SJCRH30 (cell line): ENCODE measurements around the gene DNM3. TPM values are rescaled to one million over a fixed set of nuclear protein-coding genes. Genes with fewer than 3 reads are reported as not detected.
A peak's percentile ranks its signal among the peaks of the same experiment; 100 is the strongest.

ENCODE experiments used
- DNase-seq, 2 experiments: peaks; one replicate each; pipeline ENCODE4 v3.0.0-alpha.2; 2015 to 2020
- H3K27ac ChIP-seq: fragments of 250-450 bp; sonication (Bioruptor Pico); 2 replicates; pipeline ENCODE4 v1.5.1; 2020; ENCODE audit warnings: mild to moderate bottlenecking, moderate library complexity
- H3K27me3 ChIP-seq: fragments of 250-450 bp; sonication (Bioruptor Pico); 2 replicates; pipeline ENCODE4 v1.5.1; 2020; ENCODE audit warnings: mild to moderate bottlenecking, moderate library complexity
- H3K36me3 ChIP-seq: fragments of 250-450 bp; sonication (Bioruptor Pico); 2 replicates; pipeline ENCODE4 v1.5.1; 2020; ENCODE audit warnings: mild to moderate bottlenecking, moderate library complexity
- H3K4me1 ChIP-seq: fragments of 250-450 bp; sonication (Bioruptor Pico); 2 replicates; pipeline ENCODE4 v1.5.1; 2020; ENCODE audit warnings: mild to moderate bottlenecking, moderate library complexity
- H3K4me3 ChIP-seq: fragments of 250-450 bp; sonication (Bioruptor Pico); 2 replicates; pipeline ENCODE4 v1.5.1; 2020; ENCODE audit warnings: mild to moderate bottlenecking, moderate library complexity
- H3K9me3 ChIP-seq: fragments of 250-450 bp; sonication (Bioruptor Pico); replicated peaks from 2 replicates; pipeline ENCODE4 v1.5.1; 2020; ENCODE audit warnings: mild to moderate bottlenecking, moderate library complexity
- total RNA-seq: library from RNA; depleted of rRNA; stranded (reverse); fragments of >200 nt; shearing (Covaris generic); gene quantifications from 2 replicates; pipeline ENCODE4 v1.2.3, GENCODE V29; 2014

DNM3 gene
- total RNA-seq, 1 experiment from 2014 or later = 13.7 TPM

- H3K27ac ChIP-seq = peak overlapping the region; percentile 95
- peaks cover 14% of the 10 kb centered on the region for H3K4me1 ChIP-seq
- H3K9me3 ChIP-seq = no peaks in the 10 kb centered on the region
- no peak overlapping the region for H3K4me3 ChIP-seq
- H3K36me3 ChIP-seq = peaks cover 19% of the 10 kb centered on the region
- DNase-seq = no peak
- no peaks in the 10 kb centered on the region for H3K27me3 ChIP-seq
These were observed 305.0 kb downstream of the DNM3 start for GRCh38 chr1:172146141-172146850.

DNA sequence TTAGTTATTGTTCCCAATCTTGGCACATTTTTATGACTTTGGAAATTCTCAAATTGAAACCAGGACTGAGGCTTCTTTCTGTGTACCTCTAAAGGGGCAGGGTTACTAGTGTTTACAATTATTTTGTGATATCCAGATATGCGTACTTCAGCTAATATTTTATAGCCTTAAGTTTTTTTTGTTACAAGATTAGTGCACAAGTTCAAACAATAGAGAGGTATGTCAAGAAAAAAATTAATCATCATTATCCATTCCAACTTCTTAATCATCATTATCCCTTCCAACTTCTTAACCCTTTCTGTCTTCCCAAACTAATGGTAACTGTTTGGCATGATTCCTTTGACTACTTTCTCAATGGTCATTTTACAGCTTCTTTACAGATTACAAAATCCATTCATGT is 306.2 kb downstream of the DNM3 start:
- H3K9me3 ChIP-seq = no peaks in the 10 kb centered on the region
- no peak for DNase-seq
- H3K4me1 ChIP-seq = peaks cover 13% of the 10 kb centered on the region
- H3K36me3 ChIP-seq = peaks cover 8% of the 10 kb centered on the region
- no peaks in the 10 kb centered on the region for H3K27me3 ChIP-seq
- H3K4me3 ChIP-seq = no peak overlapping the region
- H3K27ac ChIP-seq = no peak overlapping the region

DNA sequence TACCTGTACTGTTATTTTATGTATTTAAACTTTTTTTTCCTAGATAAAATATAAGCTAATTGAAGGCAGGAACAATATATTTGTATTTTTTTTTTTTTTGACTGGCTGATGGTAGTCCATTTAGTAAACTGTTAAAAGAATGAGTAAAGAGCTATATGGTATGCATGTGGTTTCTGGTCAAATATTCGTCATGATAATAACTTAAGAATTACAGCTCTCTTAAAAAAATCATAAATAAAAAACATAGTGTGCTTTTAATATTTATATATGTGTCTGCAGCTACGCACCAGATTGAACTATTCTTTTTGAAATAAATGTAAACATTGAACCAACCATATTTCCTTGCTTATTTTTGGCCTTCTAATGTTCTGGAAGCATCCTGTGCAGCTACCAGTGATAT is 306.9 kb downstream of the DNM3 start:
- Histone ChIP-seq H3K27ac (no peak overlapping the region), H3K4me1 (peaks cover 13% of the 10 kb centered on the region)
- no peak for DNase-seq

DNA sequence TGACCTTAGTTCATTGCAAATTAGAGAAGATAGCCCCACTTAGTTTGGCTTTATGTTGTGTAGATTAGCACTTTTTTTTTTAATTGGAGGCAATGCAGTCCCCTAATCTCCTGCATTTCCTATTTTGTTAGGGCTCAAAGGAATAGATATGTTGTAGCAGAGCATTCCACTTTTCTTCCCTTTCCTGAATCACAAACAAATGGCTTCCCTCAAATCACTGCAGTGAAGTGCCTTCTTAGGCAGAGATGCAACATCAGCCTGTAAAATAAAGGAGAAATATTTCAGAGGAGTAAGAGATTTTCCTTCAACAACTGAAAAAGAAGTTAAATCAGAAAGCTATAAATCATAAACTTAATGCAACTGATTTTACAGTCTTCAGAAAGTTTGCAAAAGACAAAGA is 307.4 kb downstream of the DNM3 start:
- Histone ChIP-seq H3K4me3 (no peak overlapping the region), H3K27ac (no peak overlapping the region), H3K27me3 (no peaks in the 10 kb centered on the region)

More for the DNA sequence above, 306.9 kb downstream of the DNM3 start:
- peaks cover 3% of the 10 kb centered on the region; the same call in 1 of the 2 replicates for H3K36me3 ChIP-seq
- H3K4me3 ChIP-seq = no peak overlapping the region
- H3K27me3 ChIP-seq = no peaks in the 10 kb centered on the region
- H3K9me3 ChIP-seq = no peaks in the 10 kb centered on the region

GRCh38 chr1:172149346-172149745 is 308.0 kb downstream of the DNM3 start:
- H3K27ac ChIP-seq = no peak overlapping the region
- DNase-seq = no peak

More for the DNA sequence above, 307.4 kb downstream of the DNM3 start:
- DNase-seq = no peak
- Histone ChIP-seq H3K36me3 (peaks cover 1% of the 10 kb centered on the region; the same call in 1 of the 2 replicates), H3K9me3 (no peaks in the 10 kb centered on the region), H3K4me1 (peaks cover 13% of the 10 kb centered on the region)

GRCh38 chr1:172154551-172154950 is 313.3 kb downstream of the DNM3 start:
- Histone ChIP-seq H3K4me1 (peaks cover 7% of the 10 kb centered on the region; the same call in 1 of the 2 replicates), H3K27me3 (no peaks in the 10 kb centered on the region), H3K36me3 (no peaks in the 10 kb centered on the region), H3K9me3 (no peaks in the 10 kb centered on the region), H3K27ac (no peak overlapping the region), H3K4me3 (no peak overlapping the region)
- no peak for DNase-seq

More at GRCh38 chr1:172149346-172149745, 308.0 kb downstream of the DNM3 start:
- no peaks in the 10 kb centered on the region for H3K9me3 ChIP-seq
- peaks cover 14% of the 10 kb centered on the region for H3K4me1 ChIP-seq
- H3K27me3 ChIP-seq = no peaks in the 10 kb centered on the region
- no peaks in the 10 kb centered on the region for H3K36me3 ChIP-seq
- H3K4me3 ChIP-seq = no peak overlapping the region

- Histone ChIP-seq H3K9me3 (no peaks in the 10 kb centered on the region), H3K4me1 (peaks cover 7% of the 10 kb centered on the region; the same call in 1 of the 2 replicates), H3K36me3 (no peaks in the 10 kb centered on the region), H3K27me3 (no peaks in the 10 kb centered on the region), H3K4me3 (no peak overlapping the region), H3K27ac (no peak overlapping the region)
- DNase-seq = no peak
These were observed 314.5 kb downstream of the DNM3 start for GRCh38 chr1:172155766-172156165.

DNA sequence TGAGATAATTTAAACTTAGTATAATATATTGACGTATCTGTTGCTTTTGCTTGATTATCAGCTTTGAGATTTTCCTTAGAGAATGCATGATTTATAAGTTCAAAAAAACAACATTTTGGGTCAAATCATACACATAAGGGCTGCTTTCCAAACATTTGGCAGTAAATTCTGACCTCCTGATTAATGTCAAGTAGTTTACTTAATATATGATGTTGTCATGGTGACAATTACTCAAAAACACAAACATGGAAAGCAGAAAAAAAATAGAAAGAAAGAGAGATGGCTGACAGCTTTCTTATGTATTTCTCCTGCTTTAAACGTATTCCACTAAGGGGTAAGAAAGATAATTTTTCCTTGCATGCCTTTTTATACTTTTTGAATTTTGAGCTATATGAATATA is 320.9 kb downstream of the DNM3 start:
- peaks cover 2% of the 10 kb centered on the region for H3K4me1 ChIP-seq
- H3K36me3 ChIP-seq = no peaks in the 10 kb centered on the region
- no peak overlapping the region for H3K27ac ChIP-seq
- DNase-seq = no peak
- no peak overlapping the region for H3K4me3 ChIP-seq
- H3K9me3 ChIP-seq = no peaks in the 10 kb centered on the region
- H3K27me3 ChIP-seq = no peaks in the 10 kb centered on the region

DNA sequence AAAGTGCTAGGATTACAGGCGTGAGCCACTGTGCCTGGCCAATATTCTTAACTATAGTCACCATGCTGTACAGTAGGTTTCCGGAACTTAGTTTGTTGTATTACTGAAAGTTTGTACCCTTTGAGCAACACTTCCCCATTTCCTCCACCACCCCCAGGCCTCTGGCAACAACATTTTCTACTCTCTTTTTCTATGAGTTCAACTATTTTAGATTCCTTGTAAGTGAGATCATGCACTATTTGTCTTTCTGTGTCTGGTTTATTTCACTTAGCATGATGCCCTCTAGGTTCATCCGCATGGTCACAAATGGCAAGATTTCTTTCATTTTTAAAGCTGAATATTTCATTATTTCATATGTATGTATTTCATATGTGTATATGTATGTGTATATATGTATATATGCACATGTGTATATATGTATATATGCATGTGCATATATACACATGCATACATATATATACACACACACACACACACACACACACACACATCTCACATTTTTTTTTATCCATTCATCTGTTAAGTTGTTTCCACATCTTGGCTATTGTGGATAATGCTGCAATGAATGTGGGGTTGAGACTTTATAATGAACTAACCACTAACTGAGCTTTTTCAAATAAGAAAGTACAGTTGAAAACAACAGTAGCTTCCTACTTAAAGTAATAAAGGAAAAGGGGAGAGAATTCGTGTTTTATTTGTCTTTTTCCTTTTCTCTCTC is 322.4 kb downstream of the DNM3 start:
- no peak for DNase-seq
- H3K27me3 ChIP-seq = no peaks in the 10 kb centered on the region
- no peaks in the 10 kb centered on the region for H3K36me3 ChIP-seq
- H3K4me3 ChIP-seq = no peak overlapping the region
- peaks cover 14% of the 10 kb centered on the region for H3K4me1 ChIP-seq
- no peak overlapping the region for H3K27ac ChIP-seq
- no peaks in the 10 kb centered on the region for H3K9me3 ChIP-seq

DNA sequence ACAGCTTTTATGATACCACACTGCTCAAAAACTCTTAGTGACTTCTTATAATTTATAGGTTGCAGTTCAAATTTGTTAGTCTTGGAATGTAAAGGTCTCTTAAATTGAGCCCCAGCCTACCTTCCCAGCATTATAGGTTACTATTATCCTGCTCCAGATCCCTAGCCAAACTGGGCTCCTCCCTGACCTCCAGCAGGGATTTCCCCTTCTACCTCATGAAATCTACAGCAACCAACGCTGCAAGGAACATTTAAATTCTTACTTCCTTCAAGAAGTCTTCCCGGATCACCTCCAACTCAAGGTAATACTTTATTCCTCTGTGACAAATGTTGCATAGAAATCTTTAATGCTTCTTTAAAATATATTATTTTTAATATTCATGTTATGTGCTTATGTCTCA is 324.1 kb downstream of the DNM3 start:
- Histone ChIP-seq H3K36me3 (no peaks in the 10 kb centered on the region), H3K9me3 (no peaks in the 10 kb centered on the region), H3K4me1 (peaks cover 19% of the 10 kb centered on the region), H3K27ac (no peak overlapping the region), H3K27me3 (no peaks in the 10 kb centered on the region), H3K4me3 (no peak overlapping the region)
- no peak for DNase-seq

GRCh38 chr1:172167796-172168596 is 326.7 kb downstream of the DNM3 start:
- H3K36me3 ChIP-seq = no peaks in the 10 kb centered on the region
- H3K27ac ChIP-seq = peak overlapping the region; percentile 0; the same call in 1 of the 2 replicates
- no peak overlapping the region for H3K4me3 ChIP-seq
- H3K27me3 ChIP-seq = no peaks in the 10 kb centered on the region
- no peaks in the 10 kb centered on the region for H3K9me3 ChIP-seq
- H3K4me1 ChIP-seq = peaks cover 28% of the 10 kb centered on the region
- peak; percentile 31 to 60 for DNase-seq

DNA sequence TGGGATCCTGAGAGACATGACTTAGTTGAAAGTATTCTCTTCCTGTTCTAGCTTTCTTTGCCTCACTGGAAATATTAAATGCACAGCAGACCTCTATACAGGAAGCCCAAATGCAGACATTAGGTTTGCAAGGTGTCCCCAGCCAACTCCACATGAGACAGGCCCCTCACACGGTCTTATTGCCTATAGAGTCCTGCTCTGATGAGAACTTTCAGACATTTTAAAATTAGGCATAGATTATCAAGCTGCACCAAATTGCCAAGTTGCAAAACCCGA is 327.2 kb downstream of the DNM3 start:
- no peak for DNase-seq
- Histone ChIP-seq H3K36me3 (no peaks in the 10 kb centered on the region), H3K4me1 (peaks cover 26% of the 10 kb centered on the region), H3K27ac (no peak overlapping the region), H3K27me3 (no peaks in the 10 kb centered on the region), H3K4me3 (no peak overlapping the region), H3K9me3 (no peaks in the 10 kb centered on the region)

DNA sequence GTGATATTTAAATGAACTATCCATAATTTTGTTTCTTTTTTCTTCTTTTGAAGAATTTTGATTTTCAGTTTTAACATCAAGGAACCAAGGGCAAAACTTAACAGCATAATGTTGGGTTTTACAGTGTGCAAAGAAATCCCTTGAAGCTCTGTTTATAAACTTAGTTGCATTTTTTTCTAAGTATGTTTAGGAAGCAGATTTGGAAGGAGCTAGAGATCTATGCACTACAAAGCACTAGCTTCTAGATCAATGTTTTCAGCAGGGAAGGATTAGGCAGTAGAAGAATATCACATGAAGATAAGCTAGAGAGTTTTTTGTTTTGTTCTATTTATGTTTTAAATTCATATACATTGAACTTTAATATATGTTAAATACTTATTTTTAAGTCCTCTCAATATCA is 328.5 kb downstream of the DNM3 start:
- H3K27ac ChIP-seq = no peak overlapping the region
- H3K36me3 ChIP-seq = no peaks in the 10 kb centered on the region
- peaks cover 26% of the 10 kb centered on the region for H3K4me1 ChIP-seq
- H3K9me3 ChIP-seq = no peaks in the 10 kb centered on the region
- DNase-seq = no peak
- H3K4me3 ChIP-seq = no peak overlapping the region
- no peaks in the 10 kb centered on the region for H3K27me3 ChIP-seq

- Histone ChIP-seq H3K9me3 (no peaks in the 10 kb centered on the region), H3K4me1 (peaks cover 26% of the 10 kb centered on the region), H3K4me3 (no peak overlapping the region), H3K27me3 (no peaks in the 10 kb centered on the region), H3K27ac (0 out of 2 replicates have a peak overlapping the region, but pooled peaks have one; percentile 23), H3K36me3 (no peaks in the 10 kb centered on the region)
- peak; percentile 8 to 34 for DNase-seq
These were observed 331.1 kb downstream of the DNM3 start for GRCh38 chr1:172172352-172172831.

DNA sequence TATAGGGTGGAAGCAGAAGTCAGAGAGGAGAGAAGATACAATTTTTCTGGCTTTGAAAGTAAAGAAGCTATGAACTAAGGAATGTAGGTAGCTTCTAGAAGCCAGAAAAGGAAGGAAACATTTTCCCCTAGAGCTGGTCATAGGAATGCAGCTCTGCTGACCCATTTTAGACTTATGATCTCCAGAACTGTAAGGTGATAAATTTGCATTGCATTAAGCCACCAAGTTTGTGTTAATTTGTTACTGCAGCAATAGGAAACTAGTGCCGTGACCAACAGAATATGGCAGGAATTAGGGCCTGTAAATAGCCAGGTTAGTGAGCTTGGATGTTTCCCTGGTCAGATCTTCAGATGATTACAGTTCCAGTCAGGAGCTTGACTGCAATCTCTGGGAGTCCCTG is 334.9 kb downstream of the DNM3 start:
- H3K4me1 ChIP-seq = peaks cover 9% of the 10 kb centered on the region
- H3K9me3 ChIP-seq = no peaks in the 10 kb centered on the region
- no peak overlapping the region for H3K27ac ChIP-seq
- H3K4me3 ChIP-seq = no peak overlapping the region
- no peaks in the 10 kb centered on the region for H3K27me3 ChIP-seq
- no peaks in the 10 kb centered on the region for H3K36me3 ChIP-seq
- no peak for DNase-seq
